HG02571 (cell line): ENCODE results near the gene BRINP3.
"Not testable (repeated sequence)": the region's sequence is repeated elsewhere in the genome, so short reads cannot be mapped to it uniquely, and the experiment has no call there.

ENCODE experiments used
- ATAC-seq: cut with Tn5 transposase; IDR thresholded peaks from one replicate; pipeline ENCODE4 v1.9.1; 2021; ENCODE audit warnings: mild to moderate bottlenecking, moderate library complexity; ENCODE audit not compliant: unreplicated experiment

The BRINP3 gene

DNA sequence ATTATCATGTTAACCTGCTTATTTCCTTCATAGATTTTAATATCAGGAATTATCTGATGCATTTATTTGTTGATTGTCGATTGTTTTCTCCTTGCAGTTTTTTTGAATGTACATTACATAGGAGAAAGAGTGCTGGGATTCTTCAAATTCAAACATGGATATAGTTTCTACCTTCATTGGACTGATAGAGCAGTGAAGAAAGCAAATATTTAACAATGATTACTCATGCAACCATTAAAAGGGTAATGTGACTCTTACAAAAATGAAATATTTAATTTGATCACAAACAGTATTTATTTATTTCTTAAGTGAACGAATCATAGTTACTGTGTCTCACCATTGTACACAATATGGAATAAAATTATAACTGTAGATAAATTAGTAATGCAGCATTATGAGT lies 350.9 kb downstream of the BRINP3 start:
- no peak for ATAC-seq

DNA sequence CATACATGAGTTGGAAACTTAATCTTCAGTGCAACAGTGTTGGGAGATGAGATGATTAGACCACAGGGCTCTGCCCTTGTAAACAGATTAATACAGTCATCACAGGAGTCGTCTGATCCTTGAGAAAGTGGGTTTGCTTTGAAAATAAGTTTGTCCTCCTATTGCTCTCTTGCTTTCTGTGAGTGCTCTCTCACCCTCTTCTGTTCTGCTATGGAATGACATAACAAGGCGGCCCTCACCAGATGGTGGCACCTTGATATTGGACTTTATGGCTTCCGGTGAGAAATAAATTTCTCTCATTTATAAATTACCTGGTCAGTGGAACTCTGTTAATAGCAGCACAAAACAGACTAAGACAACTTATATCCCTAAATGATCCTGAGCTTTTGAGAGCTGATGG lies 353.6 kb downstream of the BRINP3 start:
- no peak for ATAC-seq

DNA sequence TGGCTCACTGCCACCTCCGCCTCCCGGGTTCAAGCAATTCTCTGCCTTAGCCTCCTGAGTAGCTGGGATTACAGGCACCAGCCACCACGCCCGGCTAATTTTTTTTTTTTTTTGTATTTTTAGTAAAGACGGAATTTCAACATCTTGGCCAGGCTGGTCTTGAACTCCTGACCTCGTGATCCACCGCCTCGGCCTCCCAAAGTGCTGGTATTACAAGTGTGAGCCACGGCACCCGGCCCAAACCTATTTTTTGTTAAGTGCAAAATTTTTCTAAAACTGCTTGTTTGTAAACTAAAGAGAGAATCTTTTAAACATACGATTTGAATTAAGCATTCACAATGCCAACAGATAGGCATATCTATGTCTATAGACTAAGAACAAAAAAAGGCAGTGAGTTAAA lies 357.1 kb downstream of the BRINP3 start:
- ATAC-seq = not testable (repeated sequence)

DNA sequence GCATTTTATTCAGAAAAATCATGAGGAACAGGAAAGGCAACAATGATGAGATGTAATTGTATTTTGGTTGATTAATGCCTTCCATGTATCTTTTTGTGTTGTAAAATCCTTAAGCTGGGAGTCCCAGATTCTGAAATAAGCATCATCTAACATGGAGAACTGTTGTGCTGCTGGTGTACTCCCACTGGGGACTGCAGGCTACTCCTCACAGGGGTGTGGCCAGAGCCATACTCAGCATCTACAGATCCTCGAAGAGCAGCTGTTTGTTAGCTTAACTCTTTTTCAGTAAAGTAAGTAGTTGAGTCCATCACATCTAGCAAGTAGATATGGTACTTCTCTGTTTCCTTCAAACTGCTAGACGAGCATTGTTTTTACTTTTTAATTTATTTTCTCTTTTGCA lies 358.0 kb downstream of the BRINP3 start:
- no peak for ATAC-seq

DNA sequence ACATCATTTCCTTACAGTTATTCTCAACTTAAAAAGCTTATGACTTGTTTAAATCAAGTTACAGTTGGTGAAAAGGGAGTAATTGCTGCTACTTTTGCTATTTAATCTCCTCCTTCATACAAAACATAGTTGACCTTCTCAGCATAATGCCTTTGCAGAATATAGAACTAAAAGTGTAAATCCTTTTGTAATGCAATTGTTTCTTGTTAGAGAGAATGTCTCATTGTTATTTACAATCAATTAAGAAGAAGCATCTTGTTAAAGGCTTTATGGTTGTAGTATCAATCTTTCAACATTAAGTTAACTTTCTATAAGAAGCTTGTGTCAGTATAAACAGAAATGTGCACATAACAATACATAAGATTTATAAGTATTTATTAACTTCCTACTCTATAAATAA lies 360.7 kb downstream of the BRINP3 start:
- no peak for ATAC-seq

DNA sequence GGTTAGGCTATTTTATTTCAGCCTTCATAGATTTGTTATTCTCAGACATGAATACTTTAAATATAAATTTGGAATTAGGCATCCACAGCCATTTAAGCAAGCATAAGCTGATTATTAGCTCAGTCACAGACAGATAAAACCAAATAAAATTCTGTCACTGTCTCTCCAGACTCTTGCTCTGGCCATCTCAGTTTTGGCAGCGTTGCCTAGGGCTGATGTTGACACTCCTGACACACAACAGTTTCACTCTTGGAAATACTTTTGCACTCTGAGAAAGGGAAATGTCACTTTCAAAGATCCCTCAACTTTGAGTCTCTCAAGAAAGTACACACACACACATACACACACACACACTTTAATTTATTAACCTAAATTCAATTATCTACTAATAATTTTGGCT lies 372.7 kb downstream of the BRINP3 start:
- ATAC-seq = no peak

DNA sequence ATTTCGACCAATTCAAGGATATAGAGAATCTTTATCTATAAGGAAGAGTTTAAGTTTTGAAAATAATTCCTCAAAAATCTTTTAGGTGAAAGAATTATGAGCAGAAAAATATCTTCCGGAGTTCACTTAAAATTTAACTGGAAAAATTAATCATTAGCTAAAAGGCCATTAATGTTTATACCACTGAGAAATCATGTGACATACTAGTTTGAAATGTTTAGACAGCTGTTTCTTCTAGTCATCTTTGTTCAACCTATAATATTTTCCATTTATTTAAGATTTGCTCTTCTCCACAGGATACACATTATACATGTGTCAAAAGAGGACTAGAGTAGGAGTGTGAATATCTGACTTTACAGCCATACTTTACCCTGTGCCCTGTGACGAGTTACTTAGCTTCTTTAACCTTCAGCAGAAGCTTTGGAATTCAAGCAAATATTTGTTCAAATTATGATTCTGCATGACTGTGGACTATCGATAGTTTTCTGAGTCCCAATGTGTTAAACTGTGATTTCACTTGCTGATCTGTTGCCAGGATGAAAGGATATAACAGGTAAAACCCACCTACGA lies 374.8 kb downstream of the BRINP3 start:
- no peak for ATAC-seq

DNA sequence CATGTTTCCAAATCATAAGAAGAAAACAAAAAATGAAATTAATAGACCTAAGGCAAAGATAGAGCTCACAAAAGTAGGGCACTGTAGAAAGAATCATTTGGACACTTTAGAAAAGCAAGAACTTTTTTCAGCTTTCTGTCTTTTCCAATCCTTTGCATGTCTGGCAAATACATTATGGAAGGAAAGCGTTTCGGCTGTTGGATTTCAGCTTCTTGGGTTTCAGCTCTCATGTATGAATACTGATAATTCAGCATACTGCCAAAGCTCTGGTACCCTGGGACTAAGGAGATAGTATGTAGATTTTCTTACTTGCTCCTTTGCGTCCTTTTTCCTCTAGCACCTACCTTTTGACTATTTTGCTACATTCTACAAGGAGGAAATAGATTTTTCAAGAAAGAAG lies 375.9 kb downstream of the BRINP3 start:
- no peak for ATAC-seq

DNA sequence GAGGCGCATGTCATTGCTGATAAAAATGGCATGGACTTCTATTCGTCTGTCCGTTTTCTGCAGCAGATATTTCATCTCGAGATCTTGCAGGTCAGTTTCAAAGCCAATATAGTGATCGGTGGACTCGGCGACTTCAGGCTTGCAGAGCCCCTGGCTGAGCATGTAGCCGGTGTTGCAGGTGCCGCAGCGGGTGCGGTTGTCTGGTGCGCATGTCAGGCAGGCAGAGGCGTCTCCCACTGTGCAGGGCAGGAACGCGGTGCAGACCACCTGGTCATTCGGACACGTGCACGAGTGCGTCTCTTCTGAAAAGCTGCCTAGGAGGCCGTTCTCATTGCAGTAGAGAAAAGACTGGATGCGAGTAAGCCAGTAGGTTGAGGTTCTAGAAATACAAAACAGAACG lies 378.9 kb downstream of the BRINP3 start:
- no peak for ATAC-seq

DNA sequence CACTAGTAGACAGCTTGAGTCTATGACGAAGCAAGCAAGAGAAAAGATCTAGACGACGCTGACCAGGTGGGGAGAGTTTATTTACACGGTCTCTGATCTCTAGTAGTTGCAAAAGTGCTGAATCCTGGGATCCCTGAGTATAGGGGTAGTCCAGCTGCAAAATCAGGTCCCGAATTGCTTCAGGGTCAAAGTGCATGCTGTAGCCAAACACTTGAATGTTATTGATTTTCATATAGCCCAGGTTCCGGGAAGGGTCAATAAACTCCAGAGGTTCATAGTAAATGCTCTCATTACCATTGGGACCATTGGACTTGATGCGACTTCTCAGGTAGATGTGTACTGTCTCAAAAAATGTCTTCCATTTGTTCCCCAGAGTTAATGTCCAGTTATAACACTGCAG lies 379.6 kb downstream of the BRINP3 start:
- no peak for ATAC-seq

DNA sequence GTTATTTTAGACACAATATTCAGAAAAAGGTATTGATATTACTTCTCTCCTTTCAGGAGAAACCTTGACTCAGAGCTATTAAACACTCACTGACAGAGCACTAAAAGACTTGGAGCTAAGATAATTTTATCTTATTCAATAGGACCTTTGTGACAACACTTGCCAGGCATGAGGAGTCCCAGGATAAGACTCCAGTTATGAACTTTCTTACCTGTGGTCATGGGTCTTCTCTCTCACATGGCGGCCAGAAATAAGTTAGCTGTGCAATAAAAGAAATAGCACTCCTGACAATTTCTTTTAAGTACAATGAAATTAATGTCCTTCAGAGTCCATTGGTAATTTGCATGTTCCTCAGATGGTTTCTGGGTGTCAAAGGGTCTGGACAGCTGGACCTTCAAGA lies 382.1 kb downstream of the BRINP3 start:
- no peak for ATAC-seq

DNA sequence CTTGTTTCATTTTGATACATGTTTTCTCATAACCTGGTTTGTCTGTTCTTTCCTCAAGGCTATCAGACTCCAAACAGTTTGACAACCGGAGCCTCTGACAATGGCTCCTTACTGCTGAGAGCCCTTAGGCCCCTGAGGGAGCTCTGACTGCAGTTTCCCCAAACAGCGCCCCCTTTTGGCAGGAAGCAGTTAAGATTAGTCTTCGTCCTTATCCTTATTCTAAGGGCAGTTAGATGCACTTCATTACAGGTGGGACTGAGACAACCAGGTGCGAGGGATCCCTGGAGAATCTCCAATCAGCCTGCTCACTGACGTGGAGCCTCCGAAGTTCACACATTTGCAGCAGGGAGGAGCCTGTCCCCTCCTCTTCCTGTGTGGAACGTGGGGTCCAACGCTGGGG lies 393.1 kb downstream of the BRINP3 start:
- ATAC-seq = no peak

DNA sequence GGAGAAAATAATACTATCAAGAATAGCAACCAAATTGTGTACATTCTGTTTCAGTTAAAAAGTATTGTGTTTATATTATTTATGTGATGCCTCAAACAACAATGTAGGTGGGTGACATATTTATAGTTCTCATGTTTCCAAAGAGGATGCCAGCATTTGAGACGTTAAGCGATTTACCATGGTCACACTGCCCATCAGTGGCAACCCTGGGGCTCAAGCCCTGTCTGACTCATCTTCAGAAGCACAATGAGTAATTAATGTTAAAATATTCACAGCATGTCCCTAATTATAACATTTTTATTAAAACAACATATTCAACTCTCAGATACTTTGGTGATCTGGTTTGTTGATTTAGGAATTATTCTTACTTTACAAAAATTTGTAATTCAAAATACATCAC lies 409.4 kb downstream of the BRINP3 start:
- ATAC-seq = no peak

DNA sequence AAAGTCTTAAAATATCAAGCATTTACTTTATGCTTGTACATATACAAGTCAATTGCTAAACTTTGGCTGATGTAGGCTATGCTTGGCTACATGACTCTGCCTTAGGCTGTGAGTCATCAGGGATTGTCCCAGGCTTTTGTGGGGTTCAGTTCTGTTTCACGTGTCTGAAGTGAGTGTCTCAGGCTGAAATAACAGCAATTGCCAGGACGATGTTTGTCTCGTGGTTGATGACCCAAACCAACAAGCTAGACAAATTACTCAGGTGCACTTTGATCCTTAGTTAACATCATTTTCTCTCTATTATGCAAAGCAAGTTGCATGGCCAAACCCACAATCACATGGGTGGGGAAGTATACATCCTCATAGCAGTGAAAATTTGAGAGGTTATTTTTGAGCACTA lies 410.1 kb downstream of the BRINP3 start:
- no peak for ATAC-seq

DNA sequence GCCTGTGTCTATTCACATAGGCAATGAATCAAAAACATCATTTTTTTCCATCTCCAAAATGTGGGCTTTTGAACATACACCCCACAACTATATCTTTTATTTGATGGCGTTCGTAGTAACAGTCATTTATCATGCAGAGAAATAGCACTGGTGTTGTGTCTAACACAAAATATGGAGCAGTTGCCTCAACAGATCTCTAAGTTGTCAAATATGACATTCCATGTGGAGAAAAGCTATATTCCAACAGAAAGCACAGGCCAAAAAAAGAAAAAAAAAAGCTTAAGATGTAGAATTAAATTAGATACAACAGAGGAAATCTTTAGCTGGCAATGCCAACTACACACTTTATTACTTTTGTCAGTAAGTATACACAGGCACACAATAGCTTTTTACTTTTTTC lies 411.7 kb downstream of the BRINP3 start:
- no peak for ATAC-seq

DNA sequence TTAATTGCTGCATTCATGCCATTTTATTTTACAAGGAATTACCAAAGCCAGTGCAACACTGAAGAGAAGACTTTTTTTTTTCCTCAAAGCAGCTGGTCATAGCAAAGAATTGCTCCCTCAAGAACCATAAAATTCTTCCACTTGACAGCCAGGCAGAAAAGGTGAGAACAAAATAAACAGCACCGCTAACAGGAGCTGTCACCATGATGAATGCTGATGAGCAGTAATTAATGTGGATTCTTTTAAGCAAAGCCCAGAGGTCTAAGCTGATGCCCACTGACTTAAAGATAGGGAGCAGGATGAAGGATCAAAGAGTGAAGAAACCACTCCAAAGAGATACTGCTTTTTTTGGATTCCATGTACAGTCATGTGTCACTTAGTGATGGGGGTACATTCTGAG lies 428.4 kb downstream of the BRINP3 start:
- no peak for ATAC-seq
